Calu3 (cell line): Measurements from ENCODE around the gene FAM120B. TPM values are rescaled to one million over a fixed set of nuclear protein-coding genes. Genes with fewer than 3 reads are reported as not detected.

Experiments used
- BruUV-seq: library from RNA; stranded (reverse); fragments of 400-500 nt; replicated peaks from 2 replicates; lab custom pipeline; 2021; lab: Mats Ljungman, UMichigan
- CTCF ChIA-PET: fragments of 300-600 bp; sonication (Branson Sonifier 250); formaldehyde crosslinking; loops from one replicate; lab custom pipeline; 2022; ENCODE audit warnings: antibody characterized with exemption; lab: Charles Lee
- DNase-seq: peaks from one replicate; pipeline ENCODE4 v3.0.0; 2022
- H3K27ac Mint-ChIP-seq: one replicate; pipeline ENCODE4 v1.8.0; 2022; ENCODE audit warnings: mixed read lengths; ENCODE audit not compliant: unreplicated experiment
- H3K27me3 Mint-ChIP-seq: one replicate; pipeline ENCODE4 v1.8.0; 2022; ENCODE audit warnings: mixed read lengths; ENCODE audit not compliant: unreplicated experiment
- H3K36me3 Mint-ChIP-seq: one replicate; pipeline ENCODE4 v1.8.0; 2022; ENCODE audit warnings: mild to moderate bottlenecking, moderate library complexity, mixed read lengths; ENCODE audit not compliant: insufficient read depth, unreplicated experiment
- H3K4me1 Mint-ChIP-seq: one replicate; pipeline ENCODE4 v1.8.0; 2022; ENCODE audit warnings: mild to moderate bottlenecking, low read depth, mixed read lengths; ENCODE audit not compliant: unreplicated experiment
- H3K4me3 Mint-ChIP-seq: one replicate; pipeline ENCODE4 v1.8.0; 2022; ENCODE audit warnings: mild to moderate bottlenecking, low read depth, moderate library complexity, mixed read lengths; ENCODE audit not compliant: unreplicated experiment
- H3K9me3 Mint-ChIP-seq: one replicate; pipeline ENCODE4 v1.8.0; 2022; ENCODE audit warnings: low read depth, mixed read lengths; ENCODE audit not compliant: unreplicated experiment
- intact Hi-C: fragments of 100-400 bp; cut with micrococcal nuclease; formaldehyde crosslinking; loops from one replicate; pipeline ENCODE4 v1.10.0; 2022; ENCODE audit not compliant: unreplicated experiment
- total RNA-seq: library from RNA; stranded (reverse); gene quantifications from 2 replicates; pipeline ENCODE4 v1.2.3, GENCODE V29; 2022
- TF ChIP-seq, protein P1 (sequence below): fragments of 200-600 bp; IDR thresholded peaks from one replicate; pipeline ENCODE4 v1.8.0; 2022; ENCODE audit warnings: antibody characterized with exemption; ENCODE audit not compliant: unreplicated experiment

Gene FAM120B
- total RNA-seq, 1 experiment from 2014 or later = 13.2 TPM

- DNase-seq = no peak
- no TSS peak for BruUV-seq
- Mint-ChIP-seq H3K36me3 (no peaks in the 10 kb centered on the region), H3K27ac (no peak overlapping the region), H3K27me3 (peaks cover 29% of the 10 kb centered on the region), H3K9me3 (no peaks in the 10 kb centered on the region), H3K4me3 (no peak overlapping the region), H3K4me1 (peaks cover 6% of the 10 kb centered on the region)
- CTCF ChIA-PET = interaction anchor here (0.6 kb wide), 1 partner anchor 256 kb away, joined by 3 read pairs; no protein-coding TSS in a partner anchor
- TF ChIP-seq, protein P1, sequence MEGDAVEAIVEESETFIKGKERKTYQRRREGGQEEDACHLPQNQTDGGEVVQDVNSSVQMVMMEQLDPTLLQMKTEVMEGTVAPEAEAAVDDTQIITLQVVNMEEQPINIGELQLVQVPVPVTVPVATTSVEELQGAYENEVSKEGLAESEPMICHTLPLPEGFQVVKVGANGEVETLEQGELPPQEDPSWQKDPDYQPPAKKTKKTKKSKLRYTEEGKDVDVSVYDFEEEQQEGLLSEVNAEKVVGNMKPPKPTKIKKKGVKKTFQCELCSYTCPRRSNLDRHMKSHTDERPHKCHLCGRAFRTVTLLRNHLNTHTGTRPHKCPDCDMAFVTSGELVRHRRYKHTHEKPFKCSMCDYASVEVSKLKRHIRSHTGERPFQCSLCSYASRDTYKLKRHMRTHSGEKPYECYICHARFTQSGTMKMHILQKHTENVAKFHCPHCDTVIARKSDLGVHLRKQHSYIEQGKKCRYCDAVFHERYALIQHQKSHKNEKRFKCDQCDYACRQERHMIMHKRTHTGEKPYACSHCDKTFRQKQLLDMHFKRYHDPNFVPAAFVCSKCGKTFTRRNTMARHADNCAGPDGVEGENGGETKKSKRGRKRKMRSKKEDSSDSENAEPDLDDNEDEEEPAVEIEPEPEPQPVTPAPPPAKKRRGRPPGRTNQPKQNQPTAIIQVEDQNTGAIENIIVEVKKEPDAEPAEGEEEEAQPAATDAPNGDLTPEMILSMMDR = no peak
- intact Hi-C loops = no loop called here
Observed at GRCh38 chr6:170260686-170261085, 45.9 kb upstream of the FAM120B start.

GRCh38 chr6:170261643-170262488 is 44.7 kb upstream of the FAM120B start:
- BruUV-seq = no TSS peak
- intact Hi-C loops = no loop called here
- TF ChIP-seq, protein P1 = no peak
- Mint-ChIP-seq H3K4me3 (no peak overlapping the region), H3K27me3 (peaks cover 36% of the 10 kb centered on the region), H3K27ac (no peak overlapping the region), H3K4me1 (peaks cover 8% of the 10 kb centered on the region), H3K36me3 (no peaks in the 10 kb centered on the region), H3K9me3 (no peaks in the 10 kb centered on the region)
- no peak for DNase-seq
- CTCF ChIA-PET = no interaction called here

DNA sequence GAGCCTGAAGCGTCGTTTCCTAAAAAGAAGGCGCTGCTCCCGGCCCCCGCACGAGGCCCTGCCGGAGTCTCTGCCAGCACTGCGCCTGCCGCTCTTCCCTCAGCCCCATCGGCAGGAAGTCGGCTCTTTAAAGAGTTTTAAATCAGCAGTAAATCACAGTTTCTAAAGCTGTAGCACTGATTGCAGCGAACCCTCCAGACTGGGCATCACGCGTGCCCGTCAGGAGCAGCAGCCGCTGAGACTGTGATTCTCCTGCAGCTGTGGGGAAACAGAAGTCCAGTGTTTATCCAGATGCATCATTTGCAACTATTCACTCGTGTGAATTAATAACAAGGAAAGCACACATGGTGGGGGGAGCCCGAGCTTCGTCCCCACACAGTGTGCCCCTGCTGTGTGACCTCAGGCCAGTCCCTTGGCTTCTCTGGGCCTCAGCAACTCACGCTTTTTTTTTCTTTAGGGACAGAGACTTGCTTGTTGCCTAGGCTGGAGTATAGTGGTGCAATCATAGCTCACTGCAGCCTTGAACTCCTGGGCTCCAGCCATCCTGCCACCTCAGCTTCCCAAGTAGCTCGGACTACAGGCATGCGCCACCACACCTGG is 44.0 kb upstream of the FAM120B start:
- intact Hi-C loops = no loop called here
- BruUV-seq = no TSS peak

GRCh38 chr6:170263410-170263809 is 43.1 kb upstream of the FAM120B start:
- Mint-ChIP-seq H3K36me3 (no peaks in the 10 kb centered on the region), H3K9me3 (no peaks in the 10 kb centered on the region), H3K4me3 (no peak overlapping the region), H3K27ac (no peak overlapping the region), H3K27me3 (peaks cover 45% of the 10 kb centered on the region), H3K4me1 (peaks cover 8% of the 10 kb centered on the region)
- intact Hi-C loops = no loop called here
- TF ChIP-seq, protein P1 = no peak
- DNase-seq = no peak
- no TSS peak for BruUV-seq
- CTCF ChIA-PET = no interaction called here

More for the DNA sequence above, 44.0 kb upstream of the FAM120B start:
- no peaks in the 10 kb centered on the region for H3K36me3 Mint-ChIP-seq
- H3K4me1 Mint-ChIP-seq = peaks cover 8% of the 10 kb centered on the region
- TF ChIP-seq, protein P1 = no peak
- H3K27ac Mint-ChIP-seq = no peak overlapping the region
- DNase-seq = no peak
- CTCF ChIA-PET = no interaction called here
- H3K27me3 Mint-ChIP-seq = peaks cover 38% of the 10 kb centered on the region
- no peaks in the 10 kb centered on the region for H3K9me3 Mint-ChIP-seq
- H3K4me3 Mint-ChIP-seq = no peak overlapping the region
